Stimulated activated CD8-positive, alpha-beta memory T cell treated with anti-CD3 and anti-CD28 coated beads, Interleukin-12 subunit alpha, Interleukin-12 subunit beta, amount 100 ng/mL, for 24 hours (primary cell): ENCODE data around the gene COA1.
"Not testable (repeated sequence)": the region's sequence is repeated elsewhere in the genome, so short reads cannot be mapped to it uniquely, and the experiment has no call there.

Experiments
- DNase-seq: peaks from one replicate; pipeline ENCODE4 v3.0.0-alpha.2; 2020; ENCODE audit errors: extremely low read depth

The COA1 gene, protein sequence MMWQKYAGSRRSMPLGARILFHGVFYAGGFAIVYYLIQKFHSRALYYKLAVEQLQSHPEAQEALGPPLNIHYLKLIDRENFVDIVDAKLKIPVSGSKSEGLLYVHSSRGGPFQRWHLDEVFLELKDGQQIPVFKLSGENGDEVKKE

GRCh38 chr7:43729214-43729923, at the start of gene COA1:
Gene COA1, minus strand, starts transcription at chr7:43729523. Its CDS starts 80,909 bp downstream, at chr7:43648614.
- peak; percentile 49 for DNase-seq

DNA sequence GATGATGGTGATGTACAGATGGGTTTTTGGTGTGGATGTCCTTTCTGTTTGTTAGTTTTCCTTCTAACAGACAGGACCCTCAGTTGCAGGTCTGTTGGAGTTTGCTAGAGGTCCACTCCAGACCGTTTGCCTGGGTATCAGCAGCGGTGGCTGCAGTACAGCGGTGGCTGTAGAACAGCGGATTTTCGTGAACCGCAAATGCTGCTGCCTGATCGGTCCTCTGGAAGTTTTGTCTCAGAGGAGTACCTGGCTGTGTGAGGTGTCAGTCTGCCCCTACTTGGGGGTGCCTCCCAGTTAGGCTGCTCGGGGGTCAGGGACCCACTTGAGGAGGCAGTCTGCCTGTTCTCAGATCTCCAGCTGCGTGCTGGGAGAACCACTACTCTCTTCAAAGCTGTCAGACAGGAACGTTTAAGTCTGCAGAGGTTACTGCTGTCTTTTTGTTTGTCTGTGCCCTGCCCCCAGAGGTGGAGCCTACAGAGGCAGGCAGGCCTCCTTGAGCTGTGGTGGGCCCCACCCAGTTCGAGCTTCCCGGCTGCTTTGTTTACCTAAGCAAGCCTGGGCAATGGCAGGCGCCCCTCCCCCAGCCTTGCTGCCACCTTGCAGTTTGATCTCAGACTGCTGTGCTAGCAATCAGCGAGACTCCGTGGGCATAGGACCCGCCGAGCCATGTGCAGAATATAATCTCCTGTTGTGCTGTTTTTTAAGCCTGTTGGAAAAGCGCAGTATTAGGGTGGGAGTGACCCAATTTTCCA, 49.1 kb upstream of the COA1 start:
- DNase-seq, result not testable (repeated sequence)

DNA sequence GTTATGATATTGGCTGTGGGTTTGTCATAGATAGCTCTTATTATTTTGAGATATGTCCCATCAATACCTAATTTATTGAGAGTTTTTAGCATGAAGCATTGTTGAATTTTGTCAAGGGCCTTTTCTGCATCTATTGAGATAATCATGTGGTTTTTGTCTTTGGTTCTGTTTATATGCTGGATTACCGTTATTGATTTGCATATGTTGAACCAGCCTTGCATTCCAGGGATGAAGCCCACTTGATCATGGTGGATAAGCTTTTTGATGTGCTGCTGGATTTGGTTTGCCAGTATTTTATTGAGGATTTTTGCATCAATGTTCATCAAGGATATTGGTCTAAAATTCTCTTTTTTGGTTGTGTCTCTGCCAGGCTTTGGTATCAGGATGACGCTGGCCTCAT, 45.9 kb upstream of the COA1 start:
- DNase-seq, result not testable (repeated sequence)

- DNase-seq, result not testable (repeated sequence)
These were observed 43.9 kb upstream of the COA1 start for GRCh38 chr7:43773268-43773667.

GRCh38 chr7:43771573-43771972, 42.2 kb upstream of the COA1 start:
- no peak for DNase-seq

- no peak for DNase-seq
These were observed 41.8 kb upstream of the COA1 start for GRCh38 chr7:43771128-43771527.

DNA sequence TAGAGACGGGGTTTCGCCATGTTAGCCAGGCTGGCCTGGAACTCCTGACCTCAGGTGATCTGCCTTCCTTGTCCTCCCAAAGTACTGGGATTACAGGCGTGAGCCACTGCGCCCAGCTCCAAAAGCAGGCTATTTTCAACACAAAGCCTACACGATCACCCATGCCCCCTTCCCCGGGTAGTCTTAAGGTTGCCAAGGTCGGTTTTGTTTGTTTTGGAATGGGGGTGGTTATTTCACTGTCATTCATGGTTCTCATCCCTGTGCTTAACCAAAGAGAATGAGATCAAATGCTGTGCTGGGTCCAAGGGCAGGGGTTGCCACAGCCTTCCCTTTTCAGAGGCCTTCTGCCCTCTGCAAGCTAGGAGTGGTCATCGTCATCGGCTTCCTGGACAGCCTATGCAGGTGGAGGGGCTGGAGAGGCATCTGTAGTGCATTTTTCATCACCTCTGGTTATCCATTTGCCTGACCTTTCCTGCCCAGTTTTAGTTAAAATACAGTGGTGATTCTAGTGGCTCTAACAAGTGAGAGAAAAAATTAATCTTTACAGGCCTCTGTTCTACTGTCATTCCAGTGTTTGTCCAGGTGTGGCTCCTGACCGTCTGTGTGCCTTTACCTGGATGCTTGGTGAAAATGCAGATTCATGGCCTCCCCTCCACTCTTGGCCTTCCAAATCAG, 40.6 kb upstream of the COA1 start:
- DNase-seq, result no peak

DNA sequence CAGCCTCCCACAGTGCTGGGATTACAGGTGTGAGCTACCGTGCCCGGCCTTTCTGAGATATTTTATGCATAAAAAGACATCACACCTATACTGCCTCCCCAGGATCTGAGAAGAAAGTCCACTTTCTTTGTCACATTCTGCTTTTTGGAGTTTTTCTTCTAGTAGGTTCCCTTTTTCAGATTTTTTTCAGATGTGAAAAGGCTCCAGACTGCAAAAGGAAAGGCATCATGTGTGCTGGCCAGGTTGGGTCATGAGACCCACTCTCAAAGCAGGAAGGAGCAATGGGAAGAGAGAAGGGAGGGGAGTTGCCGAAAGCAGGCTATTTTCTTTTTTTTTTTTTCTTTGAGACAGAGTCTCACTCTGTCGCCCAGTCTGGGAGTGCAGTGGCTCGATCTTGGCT, 40.0 kb upstream of the COA1 start:
- DNase-seq, result no peak

DNA sequence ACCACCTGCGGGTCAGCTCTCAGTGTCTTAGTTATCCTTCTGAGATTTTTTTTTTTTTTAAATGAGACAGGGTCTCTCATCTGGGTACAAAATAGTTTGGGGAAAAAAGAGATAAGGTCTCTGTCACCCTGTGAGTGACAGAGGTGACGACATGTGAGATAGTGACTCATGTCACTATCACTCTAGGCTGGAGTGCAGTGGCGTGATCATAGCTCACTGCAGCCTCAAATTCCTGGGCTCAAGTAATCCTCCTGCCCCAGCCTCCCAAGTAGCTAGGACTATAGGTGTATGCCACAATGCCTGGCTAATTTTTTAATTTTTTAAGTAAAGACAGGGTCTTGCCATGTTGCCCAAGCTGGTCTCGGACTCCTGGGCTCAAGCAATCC, 39.6 kb upstream of the COA1 start:
- no peak for DNase-seq

- no peak for DNase-seq
These were observed 39.0 kb upstream of the COA1 start for GRCh38 chr7:43768201-43768886.

GRCh38 chr7:43767311-43767710, 38.0 kb upstream of the COA1 start:
- no peak for DNase-seq

DNA sequence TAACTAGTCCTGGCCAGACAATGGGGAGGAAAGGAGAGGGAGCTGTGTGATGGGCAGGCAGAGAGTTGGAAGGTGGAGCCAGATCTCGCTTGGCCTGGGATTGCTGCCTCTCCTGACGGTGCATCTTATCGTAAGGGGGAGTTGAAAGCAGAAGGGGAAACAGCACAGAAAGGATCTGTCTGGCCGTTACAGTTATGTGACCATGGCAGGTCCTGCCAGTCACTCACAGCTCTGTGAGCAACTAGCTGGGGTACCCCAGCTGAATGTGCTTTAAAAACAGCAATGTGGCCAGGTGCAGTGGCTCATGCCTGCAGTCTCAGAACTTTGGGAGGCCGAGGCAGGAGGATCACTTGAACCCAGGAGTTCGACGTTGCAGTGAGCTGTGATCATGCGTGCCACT, 37.2 kb upstream of the COA1 start:
- no peak for DNase-seq

DNA sequence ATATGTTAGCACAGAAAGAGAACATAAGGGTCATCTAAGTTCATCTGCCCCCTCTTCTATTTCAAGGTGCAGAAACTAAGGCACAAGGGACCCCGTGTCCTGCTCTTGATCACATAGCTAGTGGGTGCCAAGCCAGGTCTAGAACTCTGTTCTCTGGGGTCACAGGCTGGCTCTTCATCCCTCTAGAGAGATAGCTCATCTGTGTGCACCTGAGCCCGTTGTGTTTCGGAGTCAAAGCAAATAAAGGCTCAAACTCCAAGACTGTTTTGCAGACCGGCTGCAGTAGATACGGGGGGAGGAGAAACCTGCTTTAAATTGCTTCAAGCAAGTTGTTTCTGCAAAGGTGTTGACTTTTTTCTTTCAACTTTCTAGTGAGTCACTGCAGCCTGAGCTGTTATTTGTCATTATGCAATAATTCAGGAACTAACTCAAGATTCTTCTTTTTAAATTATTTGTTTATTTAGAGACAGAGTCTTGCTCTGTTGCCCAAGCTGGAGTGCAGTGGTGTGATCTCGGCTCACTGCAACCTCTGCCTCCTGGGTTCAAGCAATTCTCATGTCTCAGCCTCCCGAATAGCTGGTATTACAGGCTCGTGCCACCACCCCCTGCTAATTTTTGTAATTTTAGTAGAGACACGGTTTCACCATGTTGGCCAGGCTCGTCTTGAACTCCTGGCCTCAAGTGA, 35.6 kb upstream of the COA1 start:
- DNase-seq, result no peak

DNA sequence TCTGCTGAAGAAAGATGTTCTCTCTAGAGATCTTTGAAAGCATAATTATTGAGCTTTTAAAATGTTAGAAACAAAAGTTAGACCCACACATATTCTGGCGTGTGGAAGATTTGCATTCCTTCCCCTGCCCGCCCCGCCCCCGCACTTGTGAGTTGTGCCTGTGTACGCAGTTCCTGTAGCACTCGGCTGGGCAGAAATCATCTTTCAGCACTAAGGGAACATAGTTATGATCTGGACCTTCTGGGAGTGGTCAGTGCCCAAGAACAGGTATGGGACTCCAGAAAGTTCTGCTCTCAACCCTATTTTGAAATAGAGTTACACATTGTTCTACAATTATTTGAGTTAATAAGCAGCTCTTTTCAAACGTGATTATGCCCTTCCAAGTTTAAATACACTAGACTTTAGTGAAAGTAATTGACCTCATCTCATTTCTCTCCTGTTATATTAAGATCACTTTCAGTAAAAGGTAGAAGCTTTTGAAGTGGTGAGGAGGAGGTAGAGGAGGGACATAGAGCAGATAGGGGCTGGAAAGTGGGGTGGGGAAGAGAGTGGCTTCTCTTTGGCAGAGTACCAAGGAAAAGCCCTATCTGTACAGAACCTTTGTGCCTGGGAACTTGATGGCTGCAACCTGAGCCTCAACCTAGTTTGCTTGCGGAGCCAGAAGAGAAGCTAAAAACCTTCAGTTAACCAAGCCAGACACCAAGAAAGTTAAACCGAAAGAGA, 34.9 kb upstream of the COA1 start:
- DNase-seq, result no peak

DNA sequence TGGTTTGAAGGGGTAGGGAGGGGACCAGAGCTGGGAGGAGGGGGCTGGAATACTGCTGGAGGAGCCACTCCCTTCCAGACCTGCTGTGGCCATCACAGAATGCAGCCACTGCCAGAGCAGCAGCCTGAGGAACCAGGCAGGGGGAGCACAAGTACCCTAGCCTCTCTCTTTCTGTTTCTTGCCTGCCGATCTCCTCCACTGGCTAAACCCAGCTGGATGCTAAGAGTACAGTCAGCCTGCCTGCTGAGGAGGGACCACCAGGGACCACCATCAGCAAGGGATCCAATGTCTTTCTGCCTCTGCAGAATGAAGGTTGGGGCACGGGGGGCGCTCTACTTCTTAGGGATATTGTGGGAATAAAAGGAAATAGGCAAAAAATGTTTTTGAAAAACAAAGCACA, 33.9 kb upstream of the COA1 start:
- DNase-seq, result no peak

DNA sequence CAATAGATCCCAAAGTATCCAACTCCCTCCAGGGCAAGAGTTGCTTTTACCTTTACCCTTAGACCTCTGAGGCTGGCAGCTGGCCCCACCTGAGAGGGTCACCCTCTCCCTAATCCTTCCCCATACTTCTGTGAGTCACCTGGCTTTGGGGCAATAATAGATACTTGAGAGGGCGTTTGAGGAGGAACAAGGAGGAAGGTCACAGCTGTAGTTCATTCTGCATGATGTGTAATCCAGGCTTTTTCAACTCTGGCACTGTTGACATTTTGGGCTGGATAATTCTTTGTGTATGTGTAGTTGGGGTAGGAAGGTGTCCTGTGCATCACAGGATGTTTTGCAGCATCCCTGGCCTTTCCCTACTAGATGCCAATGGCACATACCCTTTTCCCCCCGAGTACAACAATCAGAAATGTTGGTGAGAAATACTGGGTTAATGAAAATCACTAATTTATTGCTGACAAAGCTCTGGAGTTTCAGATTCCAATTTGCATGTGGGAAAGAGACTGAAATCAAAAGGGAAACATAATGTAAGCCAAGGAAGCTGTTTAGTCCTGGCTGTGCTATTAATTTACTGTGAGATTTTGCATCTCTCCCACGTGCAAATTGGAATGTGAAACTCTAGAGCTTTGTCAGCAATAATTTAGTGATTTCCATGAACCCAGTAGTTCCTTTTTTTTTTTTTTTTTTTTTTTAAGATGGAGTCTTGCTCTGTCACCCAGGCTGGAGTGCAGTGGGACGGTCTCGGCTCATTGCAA, 32.8 kb upstream of the COA1 start:
- DNase-seq, result no peak

- no peak for DNase-seq
These were observed 32.1 kb upstream of the COA1 start for GRCh38 chr7:43761382-43761781.

GRCh38 chr7:43760861-43761260, 31.5 kb upstream of the COA1 start:
- no peak for DNase-seq

GRCh38 chr7:43758822-43759683, 29.7 kb upstream of the COA1 start:
- DNase-seq, result no peak
